PFSK-1 (cell line): ENCODE measurements around the gene SLC19A3.

Experiments
- POLR2AphosphoS5 ChIP-seq: IDR thresholded peaks from 2 replicates; pipeline ENCODE4 v1.6.1; 2012; ENCODE audit warnings: low read depth, mild to moderate bottlenecking, control low read depth, low read length, moderate library complexity
- SIN3A ChIP-seq: IDR thresholded peaks from 2 replicates; pipeline ENCODE4 v1.6.1; 2012; ENCODE audit warnings: mild to moderate bottlenecking, low read length, moderate library complexity, borderline replicate concordance; ENCODE audit not compliant: insufficient read depth
- TF ChIP-seq, protein P1 (sequence below), 2 experiments: IDR thresholded peaks; 2 replicates each; pipeline versions ENCODE4 v1.6.1 to v1.8.0; 2011 to 2012; ENCODE audit warnings: low read depth in 2 of 2, low read length in 2 of 2, control low read depth in 1 of 2, inconsistent platforms in 1 of 2, mild to moderate bottlenecking in 1 of 2, moderate library complexity in 1 of 2; ENCODE audit not compliant: insufficient read depth in 1 of 2

GRCh38 chr2:227724394-227725039, 6.7 kb upstream of the SLC19A3 start, which contains the start of gene SCYGR6:
- TF ChIP-seq SIN3A: no peak
- TF ChIP-seq POLR2AphosphoS5: no peak
- TF ChIP-seq, protein P1, sequence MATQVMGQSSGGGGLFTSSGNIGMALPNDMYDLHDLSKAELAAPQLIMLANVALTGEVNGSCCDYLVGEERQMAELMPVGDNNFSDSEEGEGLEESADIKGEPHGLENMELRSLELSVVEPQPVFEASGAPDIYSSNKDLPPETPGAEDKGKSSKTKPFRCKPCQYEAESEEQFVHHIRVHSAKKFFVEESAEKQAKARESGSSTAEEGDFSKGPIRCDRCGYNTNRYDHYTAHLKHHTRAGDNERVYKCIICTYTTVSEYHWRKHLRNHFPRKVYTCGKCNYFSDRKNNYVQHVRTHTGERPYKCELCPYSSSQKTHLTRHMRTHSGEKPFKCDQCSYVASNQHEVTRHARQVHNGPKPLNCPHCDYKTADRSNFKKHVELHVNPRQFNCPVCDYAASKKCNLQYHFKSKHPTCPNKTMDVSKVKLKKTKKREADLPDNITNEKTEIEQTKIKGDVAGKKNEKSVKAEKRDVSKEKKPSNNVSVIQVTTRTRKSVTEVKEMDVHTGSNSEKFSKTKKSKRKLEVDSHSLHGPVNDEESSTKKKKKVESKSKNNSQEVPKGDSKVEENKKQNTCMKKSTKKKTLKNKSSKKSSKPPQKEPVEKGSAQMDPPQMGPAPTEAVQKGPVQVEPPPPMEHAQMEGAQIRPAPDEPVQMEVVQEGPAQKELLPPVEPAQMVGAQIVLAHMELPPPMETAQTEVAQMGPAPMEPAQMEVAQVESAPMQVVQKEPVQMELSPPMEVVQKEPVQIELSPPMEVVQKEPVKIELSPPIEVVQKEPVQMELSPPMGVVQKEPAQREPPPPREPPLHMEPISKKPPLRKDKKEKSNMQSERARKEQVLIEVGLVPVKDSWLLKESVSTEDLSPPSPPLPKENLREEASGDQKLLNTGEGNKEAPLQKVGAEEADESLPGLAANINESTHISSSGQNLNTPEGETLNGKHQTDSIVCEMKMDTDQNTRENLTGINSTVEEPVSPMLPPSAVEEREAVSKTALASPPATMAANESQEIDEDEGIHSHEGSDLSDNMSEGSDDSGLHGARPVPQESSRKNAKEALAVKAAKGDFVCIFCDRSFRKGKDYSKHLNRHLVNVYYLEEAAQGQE (IDR thresholded peaks at IDR 0.05; ENCODE audit: insufficient read depth in 1 of 2, low read depth in 2 of 2, low read length in 2 of 2): no peak
